ENCODE measurements around the gene ANO4. TPM values are rescaled to one million over a fixed set of nuclear protein-coding genes. Genes with fewer than 3 reads are reported as not detected.

Gene ANO4
- total and polyA plus RNA-seq, 4 experiments from 2014 or later, result not detected

DNA sequence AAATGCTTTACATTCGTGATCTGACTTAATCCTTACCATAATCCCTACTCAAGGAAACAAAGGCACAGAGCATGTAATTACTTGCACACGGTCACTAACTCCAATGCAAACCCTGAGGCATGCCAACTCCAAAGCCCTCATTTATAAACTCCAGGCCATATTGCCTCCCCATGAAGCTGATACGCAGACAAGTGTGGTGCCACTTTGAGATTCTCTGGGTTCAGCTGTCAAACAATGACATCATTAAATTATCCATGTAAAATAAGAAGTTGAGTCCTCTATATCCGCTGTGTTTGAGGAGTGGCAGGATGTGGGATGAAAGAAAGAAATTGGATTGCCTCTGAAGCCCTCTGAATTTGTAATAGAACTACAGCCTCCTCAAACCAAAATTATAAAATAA is 62.8 kb downstream of the ANO4 start:
- intact Hi-C loops (cut with micrococcal nuclease), result no loop called here
- H3K36me3 ChIP-seq (ENCODE audit: insufficient read depth, low read length), result no peaks in the 10 kb centered on the region
- Mint-ChIP-seq H3K36me3 (no peaks in the 10 kb centered on the region), H3K9me3 (peaks cover 0 to 3% (median 0%) of the 10 kb centered on the region in 8 donors), H3K27me3 (no peaks in the 10 kb centered on the region), H3K4me3 (no peak overlapping the region), H3K27ac (no peak overlapping the region), H3K4me1 (no peaks in the 10 kb centered on the region)
- CTCF ChIA-PET (ENCODE audit: partially characterized antibody), result no interaction called here
- no peaks in the 10 kb centered on the region for H3K27me3 ChIP-seq (ENCODE audit: insufficient read depth, low read length)
- H3K9me3 ChIP-seq (ENCODE audit: control insufficient read depth in 1 of 2, low read length in 2 of 2), result no peaks in the 10 kb centered on the region
- POLR2A ChIA-PET (ENCODE audit: partially characterized antibody), result no interaction called here
- H3K4me1 ChIP-seq (ENCODE audit: insufficient read depth, low read length), result no peaks in the 10 kb centered on the region
- no peak overlapping the region for H3K4me3 ChIP-seq (ENCODE audit: low read length in 2 of 2)
- no peak for DNase-seq
- no peak overlapping the region for H3K27ac ChIP-seq (ENCODE audit: low read depth, low read length)

DNA sequence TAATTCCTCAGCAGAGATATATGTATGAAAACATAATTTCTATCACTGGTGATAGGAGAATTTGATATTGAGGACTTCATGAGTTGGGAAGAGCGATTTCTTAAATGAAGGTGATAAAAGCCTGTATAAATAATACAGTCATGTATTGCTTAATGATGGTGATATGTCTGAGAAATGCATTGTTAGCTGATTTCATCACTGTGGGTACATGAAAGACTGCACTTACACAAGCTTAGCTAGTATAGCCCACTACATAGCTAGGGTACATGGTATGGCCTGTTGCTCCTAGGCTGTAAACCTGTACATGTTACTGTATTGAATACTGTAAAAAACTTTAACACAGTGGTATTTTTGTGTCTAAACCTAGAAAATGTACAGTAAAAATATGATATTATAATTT is 63.4 kb downstream of the ANO4 start:
- Mint-ChIP-seq H3K4me1 (no peaks in the 10 kb centered on the region), H3K36me3 (no peaks in the 10 kb centered on the region), H3K27me3 (no peaks in the 10 kb centered on the region), H3K9me3 (peaks cover 0 to 7% (median under 1%) of the 10 kb centered on the region in 8 donors), H3K27ac (no peak overlapping the region), H3K4me3 (no peak overlapping the region)
- Histone ChIP-seq H3K27ac (ENCODE audit: low read depth, low read length) (no peak overlapping the region), H3K27me3 (ENCODE audit: insufficient read depth, low read length) (no peaks in the 10 kb centered on the region), H3K4me3 (ENCODE audit: low read length in 2 of 2) (no peak overlapping the region), H3K4me1 (ENCODE audit: insufficient read depth, low read length) (no peaks in the 10 kb centered on the region), H3K9me3 (ENCODE audit: control insufficient read depth in 1 of 2, low read length in 2 of 2) (no peaks in the 10 kb centered on the region), H3K36me3 (ENCODE audit: insufficient read depth, low read length) (no peaks in the 10 kb centered on the region)
- DNase-seq, result no peak
- ChIA-PET POLR2A (ENCODE audit: partially characterized antibody) (no interaction called here), CTCF (ENCODE audit: partially characterized antibody) (no interaction called here)
- intact Hi-C loops (cut with micrococcal nuclease), result no loop called here

DNA sequence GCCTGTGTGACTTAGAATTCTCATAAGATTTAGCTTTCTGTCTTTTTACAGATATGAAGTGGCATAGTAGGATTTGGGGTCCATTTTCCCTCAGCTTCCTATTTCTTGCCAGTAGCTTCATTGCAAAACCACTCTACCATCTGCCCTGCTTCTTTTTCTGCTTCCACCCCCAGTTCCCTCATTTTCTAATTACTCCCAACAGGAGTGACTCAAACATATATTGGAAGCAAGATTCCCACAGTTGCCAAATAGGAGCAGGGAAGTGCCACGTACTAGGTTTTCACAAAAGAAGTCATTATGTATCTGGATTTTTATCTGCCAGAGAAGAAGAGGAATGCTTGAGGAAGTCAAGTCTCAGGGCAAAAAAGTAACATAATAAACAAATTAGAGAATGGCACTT is 64.1 kb downstream of the ANO4 start:
- no peaks in the 10 kb centered on the region for H3K27me3 ChIP-seq (ENCODE audit: insufficient read depth, low read length)
- no peaks in the 10 kb centered on the region for H3K36me3 Mint-ChIP-seq
- no peaks in the 10 kb centered on the region for H3K4me1 ChIP-seq (ENCODE audit: insufficient read depth, low read length)
- H3K9me3 ChIP-seq (ENCODE audit: control insufficient read depth in 1 of 2, low read length in 2 of 2), result no peaks in the 10 kb centered on the region
- H3K27me3 Mint-ChIP-seq, result no peaks in the 10 kb centered on the region
- H3K4me3 Mint-ChIP-seq, result no peak overlapping the region
- POLR2A ChIA-PET (ENCODE audit: partially characterized antibody), result no interaction called here
- no peak overlapping the region for H3K27ac ChIP-seq (ENCODE audit: low read depth, low read length)
- H3K4me1 Mint-ChIP-seq, result no peaks in the 10 kb centered on the region
- H3K4me3 ChIP-seq (ENCODE audit: low read length in 2 of 2), result no peak overlapping the region
- H3K9me3 Mint-ChIP-seq, result peaks cover 0 to 7% (median under 1%) of the 10 kb centered on the region in 8 donors
- no peaks in the 10 kb centered on the region for H3K36me3 ChIP-seq (ENCODE audit: insufficient read depth, low read length)
- intact Hi-C loops (cut with micrococcal nuclease), result no loop called here
- no peak overlapping the region for H3K27ac Mint-ChIP-seq
- no peak for DNase-seq
- CTCF ChIA-PET (ENCODE audit: partially characterized antibody), result no interaction called here

DNA sequence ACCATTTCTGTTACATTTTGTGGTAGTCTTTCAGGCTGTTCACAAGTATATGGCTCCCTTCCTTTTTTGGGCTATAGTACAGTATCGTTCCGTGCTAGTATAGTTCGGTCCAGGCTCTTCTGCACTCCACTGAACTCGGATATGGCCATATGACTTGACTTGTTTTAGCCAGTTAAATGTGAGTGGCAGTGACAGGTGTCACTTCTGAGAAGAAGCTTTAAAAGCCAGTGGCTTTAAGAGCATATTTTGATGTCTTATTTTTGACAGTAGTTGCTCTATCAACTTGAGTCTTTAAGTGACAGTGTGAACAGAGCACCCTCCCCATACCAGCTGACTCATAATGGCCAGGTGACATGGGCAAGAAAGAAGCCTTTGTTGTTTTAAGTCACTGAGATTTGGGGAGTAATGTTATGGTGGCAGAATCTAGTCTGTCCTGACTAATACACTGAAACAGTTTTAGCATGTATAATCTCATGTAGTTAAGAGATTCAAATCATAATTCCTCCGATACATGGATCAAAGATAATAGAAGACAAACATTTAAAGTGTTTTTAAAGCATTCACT is 64.6 kb downstream of the ANO4 start:
- Mint-ChIP-seq H3K4me3 (no peak overlapping the region), H3K4me1 (no peaks in the 10 kb centered on the region), H3K9me3 (peaks cover 0 to 7% (median under 1%) of the 10 kb centered on the region in 8 donors), H3K36me3 (no peaks in the 10 kb centered on the region), H3K27me3 (no peaks in the 10 kb centered on the region), H3K27ac (no peak overlapping the region)
- no peaks in the 10 kb centered on the region for H3K4me1 ChIP-seq (ENCODE audit: insufficient read depth, low read length)
- POLR2A ChIA-PET (ENCODE audit: partially characterized antibody), result no interaction called here
- H3K36me3 ChIP-seq (ENCODE audit: insufficient read depth, low read length), result no peaks in the 10 kb centered on the region
- CTCF ChIA-PET (ENCODE audit: partially characterized antibody), result no interaction called here
- H3K27ac ChIP-seq (ENCODE audit: low read depth, low read length), result no peak overlapping the region
- intact Hi-C loops (cut with micrococcal nuclease), result no loop called here
- no peaks in the 10 kb centered on the region for H3K27me3 ChIP-seq (ENCODE audit: insufficient read depth, low read length)
- DNase-seq, result no peak
- H3K4me3 ChIP-seq (ENCODE audit: low read length in 2 of 2), result no peak overlapping the region
- H3K9me3 ChIP-seq (ENCODE audit: control insufficient read depth in 1 of 2, low read length in 2 of 2), result no peaks in the 10 kb centered on the region

DNA sequence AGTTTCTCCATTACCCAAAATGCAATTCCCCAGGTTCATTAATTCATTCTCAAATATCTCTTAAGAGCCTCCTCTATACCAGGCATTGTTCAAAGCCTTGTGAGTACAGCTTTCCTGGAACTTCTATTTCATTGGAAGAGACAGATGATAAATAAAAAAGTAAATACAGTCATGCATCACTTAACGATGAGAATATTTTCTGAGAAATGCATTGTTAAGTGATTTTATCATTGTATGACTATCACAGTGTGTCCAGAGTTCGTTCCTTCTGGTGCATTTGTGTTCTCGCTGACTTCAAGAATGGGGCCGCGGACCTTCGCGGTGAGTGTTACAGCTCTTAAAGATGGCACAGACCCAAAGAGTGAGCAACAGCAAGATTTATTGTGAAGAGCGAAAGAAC is 66.0 kb downstream of the ANO4 start:
- H3K9me3 ChIP-seq (ENCODE audit: control insufficient read depth in 1 of 2, low read length in 2 of 2), result no peaks in the 10 kb centered on the region
- H3K27me3 ChIP-seq (ENCODE audit: insufficient read depth, low read length), result no peaks in the 10 kb centered on the region
- H3K36me3 Mint-ChIP-seq, result no peaks in the 10 kb centered on the region
- no peak overlapping the region for H3K4me3 ChIP-seq (ENCODE audit: low read length in 2 of 2)
- no peak for DNase-seq
- intact Hi-C loops (cut with micrococcal nuclease), result no loop called here
- no peaks in the 10 kb centered on the region for H3K4me1 ChIP-seq (ENCODE audit: insufficient read depth, low read length)
- H3K4me1 Mint-ChIP-seq, result no peaks in the 10 kb centered on the region
- H3K27ac ChIP-seq (ENCODE audit: low read depth, low read length), result no peak overlapping the region
- no peaks in the 10 kb centered on the region for H3K36me3 ChIP-seq (ENCODE audit: insufficient read depth, low read length)
- H3K9me3 Mint-ChIP-seq, result peaks cover 0 to 7% (median under 1%) of the 10 kb centered on the region in 8 donors
- no peak overlapping the region for H3K27ac Mint-ChIP-seq
- no peak overlapping the region for H3K4me3 Mint-ChIP-seq
- H3K27me3 Mint-ChIP-seq, result peaks cover 0 to 1% of the 10 kb centered on the region in 2 donors
- ChIA-PET CTCF (ENCODE audit: partially characterized antibody) (no interaction called here), POLR2A (ENCODE audit: partially characterized antibody) (no interaction called here)

DNA sequence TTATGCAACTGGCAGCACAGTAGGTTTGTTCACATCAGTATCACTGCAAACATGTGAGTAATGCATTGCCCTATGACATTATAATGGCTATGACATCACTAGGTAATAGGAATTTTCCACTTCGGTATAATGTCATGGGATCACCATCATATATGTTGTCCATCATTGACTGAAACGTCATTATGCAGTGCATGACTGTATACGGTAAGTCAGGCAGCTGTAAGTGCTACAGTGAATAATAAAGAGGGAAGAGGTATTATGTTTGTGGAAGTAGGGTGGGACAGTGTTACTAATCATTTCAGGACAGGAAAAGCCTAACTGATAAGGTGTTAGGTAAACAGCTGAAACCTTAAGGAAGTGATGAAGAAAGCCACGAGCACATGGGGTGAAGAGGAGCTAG is 68.1 kb downstream of the ANO4 start:
- H3K27me3 ChIP-seq (ENCODE audit: insufficient read depth, low read length), result no peaks in the 10 kb centered on the region
- no peak overlapping the region for H3K4me3 ChIP-seq (ENCODE audit: low read length in 2 of 2)
- no peak overlapping the region for H3K27ac Mint-ChIP-seq
- no peaks in the 10 kb centered on the region for H3K4me1 Mint-ChIP-seq
- H3K9me3 Mint-ChIP-seq, result peaks cover 0 to 6% (median under 1%) of the 10 kb centered on the region in 8 donors
- no peak overlapping the region for H3K27ac ChIP-seq (ENCODE audit: low read depth, low read length)
- no peak overlapping the region for H3K4me3 Mint-ChIP-seq
- H3K36me3 ChIP-seq (ENCODE audit: insufficient read depth, low read length), result no peaks in the 10 kb centered on the region
- no peak for DNase-seq
- CTCF ChIA-PET (ENCODE audit: partially characterized antibody), result no interaction called here
- H3K9me3 ChIP-seq (ENCODE audit: control insufficient read depth in 1 of 2, low read length in 2 of 2), result no peaks in the 10 kb centered on the region
- no peaks in the 10 kb centered on the region for H3K36me3 Mint-ChIP-seq
- POLR2A ChIA-PET (ENCODE audit: partially characterized antibody), result no interaction called here
- intact Hi-C loops (cut with micrococcal nuclease), result no loop called here
- H3K27me3 Mint-ChIP-seq, result peaks cover 0 to 1% of the 10 kb centered on the region in 2 donors
- H3K4me1 ChIP-seq (ENCODE audit: insufficient read depth, low read length), result no peaks in the 10 kb centered on the region

DNA sequence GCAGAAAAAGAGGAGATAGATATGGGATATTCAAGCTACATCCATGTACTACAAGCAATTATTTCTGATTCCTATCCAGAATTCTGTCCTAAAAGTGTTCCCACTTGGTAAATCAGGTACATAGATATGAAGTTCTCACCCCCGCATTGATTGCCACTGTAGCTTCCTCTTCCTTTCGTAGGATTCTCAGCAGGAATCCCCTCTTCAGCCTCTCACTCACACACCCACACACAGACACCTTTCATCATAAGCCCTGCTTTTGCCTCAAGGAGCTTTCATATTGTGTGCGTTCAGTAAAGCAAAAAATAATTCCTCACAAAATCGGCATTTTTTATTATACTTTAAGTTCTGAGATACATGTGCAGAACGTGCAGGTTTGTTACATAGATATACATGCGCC is 69.8 kb downstream of the ANO4 start:
- Mint-ChIP-seq H3K36me3 (no peaks in the 10 kb centered on the region), H3K27me3 (peaks cover 0 to 1% of the 10 kb centered on the region in 2 donors), H3K4me3 (no peak overlapping the region), H3K27ac (no peak overlapping the region), H3K9me3 (peaks cover 0 to 8% (median under 1%) of the 10 kb centered on the region in 8 donors), H3K4me1 (no peaks in the 10 kb centered on the region)
- Histone ChIP-seq H3K36me3 (ENCODE audit: insufficient read depth, low read length) (no peaks in the 10 kb centered on the region), H3K4me1 (ENCODE audit: insufficient read depth, low read length) (no peaks in the 10 kb centered on the region), H3K27me3 (ENCODE audit: insufficient read depth, low read length) (no peaks in the 10 kb centered on the region), H3K9me3 (ENCODE audit: control insufficient read depth in 1 of 2, low read length in 2 of 2) (no peaks in the 10 kb centered on the region), H3K27ac (ENCODE audit: low read depth, low read length) (no peak overlapping the region), H3K4me3 (ENCODE audit: low read length in 2 of 2) (no peak overlapping the region)
- ChIA-PET POLR2A (ENCODE audit: partially characterized antibody) (no interaction called here), CTCF (ENCODE audit: partially characterized antibody) (no interaction called here)
- intact Hi-C loops (cut with micrococcal nuclease), result no loop called here
- DNase-seq, result no peak

All from CD4-positive, alpha-beta memory T cell (primary cell).